ENCODE results near the gene RNF213.
"Not testable (repeated sequence)": the region's sequence is repeated elsewhere in the genome, so short reads cannot be mapped to it uniquely, and the experiment has no call there.

The RNF213 gene

GRCh38 chr17:80248894-80249710, 11.6 kb upstream of the RNF213 start:
- no peak for DNase-seq (ENCODE audit: low spot score)
- peak; percentile 71 for FAIRE-seq

DNA sequence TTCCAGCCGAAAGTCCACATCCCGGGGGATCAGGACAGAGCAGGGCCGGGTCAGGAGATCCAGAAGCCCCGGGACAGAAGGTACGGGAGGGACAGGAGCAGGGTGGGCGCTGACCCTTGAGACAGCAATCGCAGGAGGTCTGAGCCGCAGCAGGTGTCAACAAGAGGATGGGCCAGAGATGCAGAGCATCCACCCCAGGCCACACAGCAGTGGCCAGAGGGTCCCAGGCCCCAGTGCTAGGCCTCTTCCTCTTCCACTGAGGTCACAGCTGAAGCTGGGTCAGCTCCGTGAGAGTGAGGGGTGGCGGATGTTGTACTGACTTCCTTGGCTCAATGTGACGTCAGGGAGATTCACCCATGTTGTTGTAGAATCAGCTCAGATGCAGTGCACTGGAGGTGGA, 8.7 kb upstream of the RNF213 start:
- DNase-seq (ENCODE audit: low spot score), result no peak

GRCh38 chr17:80252871-80253270, 7.8 kb upstream of the RNF213 start:
- DNase-seq (ENCODE audit: low spot score), result peak; percentile 61
- no peak for FAIRE-seq

More for the DNA sequence above, 8.7 kb upstream of the RNF213 start:
- peak; percentile 13 for FAIRE-seq

GRCh38 chr17:80253631-80254395, 6.8 kb upstream of the RNF213 start:
- FAIRE-seq, result no peak
- DNase-seq (ENCODE audit: low spot score), result no peak

- peak; percentile 90 for FAIRE-seq
- peak; percentile 91 for DNase-seq (ENCODE audit: low spot score)
Measured at GRCh38 chr17:80254396-80255251, 6.0 kb upstream of the RNF213 start.

DNA sequence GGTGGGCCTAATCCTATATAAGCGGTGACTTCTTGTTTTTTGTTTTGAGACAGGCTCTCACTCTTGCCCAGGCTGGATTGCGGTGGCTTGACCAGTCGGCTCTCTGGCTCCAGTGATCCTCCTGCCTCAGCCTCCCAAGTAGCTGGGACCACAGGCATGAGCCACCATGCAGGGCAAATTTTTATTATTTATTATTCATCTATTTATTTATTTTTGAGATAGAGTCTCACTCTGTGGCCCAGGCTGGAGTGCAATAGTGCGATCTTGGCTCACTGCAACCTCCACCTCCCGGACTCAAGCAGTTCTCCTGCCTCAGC, 4.7 kb upstream of the RNF213 start:
- no peak for FAIRE-seq
- no peak for DNase-seq (ENCODE audit: low spot score)

- DNase-seq (ENCODE audit: low spot score) (no peak), FAIRE-seq (no peak)
Measured at GRCh38 chr17:80257716-80258213, 2.9 kb upstream of the RNF213 start.

DNA sequence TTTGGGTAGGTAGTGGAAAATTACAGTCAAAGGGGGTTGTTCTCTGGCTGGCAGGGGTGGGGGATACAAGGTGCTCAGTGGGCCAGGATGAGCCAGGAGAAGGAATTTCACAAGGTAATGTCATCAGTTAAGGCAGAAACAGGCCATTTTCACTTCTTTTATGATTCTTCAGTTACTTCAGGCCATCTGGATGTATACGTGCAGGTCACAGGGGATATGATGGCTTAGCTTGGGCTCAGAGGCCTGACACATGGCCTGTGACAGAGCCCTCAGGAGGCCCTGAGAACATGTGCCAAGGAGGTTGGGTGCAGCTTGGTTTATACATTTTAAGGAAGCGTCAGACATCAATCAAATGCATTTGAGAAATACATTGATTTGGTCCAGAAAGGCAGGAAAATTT, 2.4 kb upstream of the RNF213 start:
- DNase-seq (ENCODE audit: low spot score); FAIRE-seq: not testable (repeated sequence)

DNA sequence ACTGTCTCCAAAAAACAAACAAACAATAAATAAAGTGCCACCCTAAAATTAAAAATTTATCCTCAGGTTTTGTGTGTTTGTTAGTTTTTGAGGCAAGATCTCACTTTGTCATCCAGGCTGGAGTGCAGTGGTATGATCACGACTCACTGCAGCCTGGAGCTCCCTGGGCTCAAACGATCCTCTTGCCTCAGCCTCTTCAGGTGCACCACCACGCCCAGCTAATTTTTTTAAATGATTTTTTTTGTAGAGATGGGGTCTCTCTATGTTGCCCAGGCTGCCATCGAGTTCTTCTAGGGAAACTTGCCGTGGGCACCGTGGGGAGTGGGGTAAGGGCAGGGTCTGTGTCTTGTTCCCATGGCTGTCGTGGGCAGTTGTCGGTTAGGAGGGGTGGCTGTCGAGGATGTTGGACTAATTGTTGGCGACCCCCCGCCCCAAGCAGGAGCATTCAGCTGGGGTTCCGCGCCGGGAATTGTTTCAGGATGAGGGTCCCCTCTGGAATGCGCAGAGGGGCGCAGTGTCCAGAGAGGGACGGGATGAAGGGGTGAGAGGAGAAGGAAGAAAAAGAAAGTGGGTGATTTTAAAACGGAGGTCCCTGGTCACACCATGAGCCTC, 1.1 kb upstream of the RNF213 start:
- DNase-seq (ENCODE audit: low spot score), result no peak
- FAIRE-seq, result no peak

- DNase-seq (ENCODE audit: low spot score) (peak; percentile 96), FAIRE-seq (no peak)
Measured at GRCh38 chr17:80260069-80260535, 550 bp upstream of the RNF213 start.

DNA sequence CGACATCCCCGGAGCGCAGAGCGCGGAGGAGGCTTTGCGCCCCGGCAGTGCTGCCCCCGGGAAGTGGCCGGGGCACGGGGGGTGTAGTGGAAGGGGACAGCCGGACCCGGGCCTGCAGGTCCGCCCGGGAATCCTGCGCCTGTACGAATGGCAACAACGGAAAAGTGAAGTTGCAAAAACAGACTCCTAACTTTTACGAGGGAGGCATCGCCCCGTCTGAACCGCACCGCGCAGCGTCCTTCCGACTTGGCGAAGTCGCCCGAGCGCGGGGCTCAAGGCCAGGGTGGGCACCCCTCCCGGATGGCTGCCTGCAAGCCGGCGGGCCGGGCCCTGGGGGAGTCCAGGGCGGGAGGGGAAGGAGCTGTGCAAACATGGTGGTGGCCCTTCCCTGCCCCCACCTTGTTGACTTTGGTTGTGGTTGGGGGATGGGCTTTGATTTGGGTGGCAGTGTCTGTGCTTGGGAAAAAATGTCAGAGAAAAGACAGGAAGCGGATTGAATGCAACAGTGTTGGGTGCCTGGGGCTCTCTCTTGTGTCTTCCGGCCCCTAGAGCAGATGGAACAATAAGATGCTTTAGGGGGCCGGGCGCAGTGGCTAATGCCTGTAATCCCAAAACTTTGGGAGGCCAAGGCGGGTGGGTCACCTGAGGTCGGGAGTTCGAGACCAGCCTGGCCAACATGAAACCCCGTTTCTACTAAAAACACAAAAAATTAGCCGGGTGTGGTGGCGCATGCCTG, 675 bp downstream of the RNF213 start:
- FAIRE-seq, result peak; percentile 9
- DNase-seq (ENCODE audit: low spot score), result peak; percentile 63

DNA sequence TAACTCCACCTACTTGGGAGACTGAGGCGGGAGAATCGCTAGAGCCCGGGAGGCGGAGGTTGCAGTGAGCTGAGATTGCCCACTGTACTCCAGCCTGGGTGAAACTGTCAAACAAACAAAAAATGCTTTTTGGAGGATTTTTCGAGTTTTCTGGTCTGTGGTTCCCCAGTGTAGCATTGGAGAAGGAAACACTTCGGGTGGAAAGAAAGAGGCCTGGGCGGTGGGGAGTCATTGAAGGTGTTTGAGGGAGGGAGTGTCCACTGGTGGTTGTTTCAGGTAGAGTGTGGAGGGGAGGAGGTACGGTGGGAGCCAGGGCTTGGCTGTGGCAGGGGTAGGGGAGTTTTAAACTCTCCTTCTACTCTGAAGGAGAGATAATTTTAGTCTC, 1.2 kb downstream of the RNF213 start:
- DNase-seq (ENCODE audit: low spot score), result no peak
- no peak for FAIRE-seq

GRCh38 chr17:80262291-80262690, 1.6 kb downstream of the RNF213 start:
- DNase-seq (ENCODE audit: low spot score) (no peak), FAIRE-seq (no peak)

- no peak for FAIRE-seq
- no peak for DNase-seq (ENCODE audit: low spot score)
Measured at GRCh38 chr17:80262775-80263244, 2.2 kb downstream of the RNF213 start.

GRCh38 chr17:80263253-80264204, 2.9 kb downstream of the RNF213 start:
- DNase-seq (ENCODE audit: low spot score) (no peak), FAIRE-seq (no peak)

DNA sequence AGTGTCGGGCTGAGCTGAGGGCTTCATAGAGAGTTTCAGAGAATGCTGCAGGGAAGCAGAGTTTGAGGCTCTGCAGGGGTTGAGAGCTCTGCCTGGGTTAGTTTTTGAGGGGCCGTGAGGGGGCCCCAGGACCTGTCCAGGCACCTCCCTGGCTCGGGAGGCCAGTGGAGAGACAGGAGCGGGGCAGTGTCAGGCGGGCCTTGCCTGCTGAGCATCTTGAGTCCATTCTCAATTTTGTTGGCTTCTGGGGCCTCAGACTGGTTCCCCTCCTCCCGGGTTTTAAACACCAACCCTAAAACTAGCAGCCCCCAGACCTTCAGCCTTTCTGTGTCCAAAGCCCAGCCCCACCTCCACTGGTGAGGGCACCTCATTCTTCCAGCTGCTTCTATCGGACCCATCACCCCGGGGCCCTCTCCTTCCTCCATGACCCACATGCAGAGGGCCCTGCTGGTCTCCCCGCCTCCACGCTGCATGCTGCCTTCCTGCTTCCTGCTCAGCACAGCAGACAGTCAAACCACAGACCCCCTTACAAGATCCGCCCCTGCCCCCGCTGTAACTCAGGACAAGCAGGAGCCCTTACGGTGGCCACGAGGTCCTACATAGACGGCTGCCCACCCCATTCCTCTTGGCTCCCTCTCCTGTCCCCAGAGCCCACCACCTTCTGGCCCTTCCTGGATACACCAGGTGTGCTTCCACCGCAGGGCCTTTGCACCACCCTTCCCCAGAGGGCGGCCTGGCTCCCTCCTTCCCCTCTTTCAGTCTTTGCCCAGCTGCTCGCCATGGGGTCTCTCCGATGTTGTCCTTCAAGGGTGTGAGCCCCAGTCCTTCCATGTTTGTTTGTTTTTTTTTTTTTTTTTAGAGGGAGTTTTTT, 3.8 kb downstream of the RNF213 start:
- FAIRE-seq (no peak), DNase-seq (ENCODE audit: low spot score) (no peak)

GRCh38 chr17:80265205-80266068, 4.8 kb downstream of the RNF213 start:
- DNase-seq (ENCODE audit: low spot score) (no peak), FAIRE-seq (no peak)
